Activated CD4-positive, alpha-beta T cell treated with anti-CD3 and anti-CD28 coated beads, Interleukin-2, amount 10 ng/mL, durations not matched to agents 7 days and 5 days (primary cell): ENCODE results near the gene CCDC40. TPM values are rescaled to one million over a fixed set of nuclear protein-coding genes. Genes with fewer than 3 reads are reported as not detected.

Experiments
- CTCF ChIA-PET: fragments of 350-600 bp; sonication (Branson Sonifier 250); formaldehyde crosslinking; loops from one replicate; lab custom pipeline; 2021; ENCODE audit warnings: antibody characterized with exemption; lab: Charles Lee
- POLR2A ChIA-PET: fragments of 350-600 bp; sonication (Branson Sonifier 250); formaldehyde crosslinking; loops from one replicate; lab custom pipeline; 2021; ENCODE audit warnings: antibody characterized with exemption; lab: Charles Lee
- DNase-seq: peaks from one replicate; pipeline ENCODE4 v3.0.0-alpha.2; 2020
- H3K27ac Mint-ChIP-seq: one replicate; pipeline ENCODE4 v1.8.0; 2021; ENCODE audit warnings: mild to moderate bottlenecking, moderate library complexity, mixed read lengths
- H3K27me3 Mint-ChIP-seq: one replicate; pipeline ENCODE4 v1.8.0; 2021; ENCODE audit warnings: mixed read lengths
- H3K36me3 Mint-ChIP-seq: one replicate; pipeline ENCODE4 v1.8.0; 2021; ENCODE audit warnings: low read depth, mixed read lengths
- H3K4me1 Mint-ChIP-seq: one replicate; pipeline ENCODE4 v1.8.0; 2021; ENCODE audit warnings: mixed read lengths
- H3K4me3 Mint-ChIP-seq: one replicate; pipeline ENCODE4 v1.8.0; 2021; ENCODE audit warnings: mild to moderate bottlenecking, moderate library complexity, mixed read lengths
- H3K9me3 Mint-ChIP-seq: one replicate; pipeline ENCODE4 v1.8.0; 2021; ENCODE audit warnings: mixed read lengths
- total RNA-seq, 2 experiments: library from RNA; stranded (reverse); gene quantifications; one replicate each; pipeline ENCODE4 v1.2.3, GENCODE V29; 2021

CCDC40 gene
- total RNA-seq, 2 experiments from 2014 or later, result not detected

GRCh38 chr17:80099291-80100034 lies 63.0 kb downstream of the CCDC40 start:
- CTCF ChIA-PET, result no interaction called here
- Mint-ChIP-seq H3K27me3 (peaks cover 4% of the 10 kb centered on the region), H3K27ac (no peak overlapping the region), H3K4me3 (peak overlapping the region; percentile 76), H3K9me3 (no peaks in the 10 kb centered on the region), H3K36me3 (no peaks in the 10 kb centered on the region), H3K4me1 (peaks cover 31% of the 10 kb centered on the region)
- DNase-seq, result no peak
- POLR2A ChIA-PET, result no interaction called here

- Mint-ChIP-seq H3K9me3 (no peaks in the 10 kb centered on the region), H3K36me3 (no peaks in the 10 kb centered on the region), H3K4me1 (peaks cover 31% of the 10 kb centered on the region), H3K4me3 (peak overlapping the region; percentile 76), H3K27me3 (peaks cover 4% of the 10 kb centered on the region), H3K27ac (no peak overlapping the region)
- POLR2A ChIA-PET, result no interaction called here
- CTCF ChIA-PET, result interaction anchor here (1.9 kb wide), 1 partner anchor 12 kb away, joined by 12 read pairs; no protein-coding TSS in a partner anchor
- no peak for DNase-seq
Measured at GRCh38 chr17:80100035-80100323, 63.5 kb downstream of the CCDC40 start.

- Mint-ChIP-seq H3K36me3 (no peaks in the 10 kb centered on the region), H3K27ac (peak within 1 kb of the TSS; percentile 87), H3K27me3 (peaks cover 4% of the 10 kb centered on the region), H3K4me1 (peaks cover 31% of the 10 kb centered on the region), H3K9me3 (no peaks in the 10 kb centered on the region), H3K4me3 (peak within 1 kb of the TSS; percentile 80)
- ChIA-PET CTCF (interaction anchor here (0.6 to 1.9 kb wide), 55 partner anchors 9 to 1386 kb away, joined by 3 to 19 read pairs (median 4); partner anchors contain the start of genes CARD14 and CBX4), POLR2A (no interaction called here)
- peak; percentile 87 for DNase-seq
Measured at GRCh38 chr17:80101011-80101945, 64.8 kb downstream of the CCDC40 start, which contains the start of gene GAA. GAA (plus strand) TSS chr17:80101581; CDS start chr17:80104587, 3,006 bp downstream.

DNA sequence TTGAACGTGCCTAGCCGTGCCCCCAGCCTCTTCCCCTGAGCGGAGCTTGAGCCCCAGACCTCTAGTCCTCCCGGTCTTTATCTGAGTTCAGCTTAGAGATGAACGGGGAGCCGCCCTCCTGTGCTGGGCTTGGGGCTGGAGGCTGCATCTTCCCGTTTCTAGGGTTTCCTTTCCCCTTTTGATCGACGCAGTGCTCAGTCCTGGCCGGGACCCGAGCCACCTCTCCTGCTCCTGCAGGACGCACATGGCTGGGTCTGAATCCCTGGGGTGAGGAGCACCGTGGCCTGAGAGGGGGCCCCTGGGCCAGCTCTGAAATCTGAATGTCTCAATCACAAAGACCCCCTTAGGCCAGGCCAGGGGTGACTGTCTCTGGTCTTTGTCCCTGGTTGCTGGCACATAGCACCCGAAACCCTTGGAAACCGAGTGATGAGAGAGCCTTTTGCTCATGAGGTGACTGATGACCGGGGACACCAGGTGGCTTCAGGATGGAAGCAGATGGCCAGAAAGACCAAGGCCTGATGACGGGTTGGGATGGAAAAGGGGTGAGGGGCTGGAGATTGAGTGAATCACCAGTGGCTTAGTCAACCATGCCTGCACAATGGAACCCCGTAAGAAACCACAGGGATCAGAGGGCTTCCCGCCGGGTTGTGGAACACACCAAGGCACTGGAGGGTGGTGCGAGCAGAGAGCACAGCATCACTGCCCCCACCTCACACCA lies 65.7 kb downstream of the CCDC40 start:
- no peak for DNase-seq
- Mint-ChIP-seq H3K27me3 (peaks cover 4% of the 10 kb centered on the region), H3K4me3 (peak overlapping the region; percentile 80), H3K36me3 (no peaks in the 10 kb centered on the region), H3K9me3 (no peaks in the 10 kb centered on the region), H3K4me1 (peaks cover 31% of the 10 kb centered on the region), H3K27ac (peak overlapping the region; percentile 87)
- ChIA-PET CTCF (interaction anchor here (0.6 to 1.9 kb wide), 54 partner anchors 8 to 1387 kb away, joined by 3 to 19 read pairs (median 4); partner anchors contain the start of genes CARD14 and CBX4), POLR2A (no interaction called here)

GRCh38 chr17:80102664-80103448 lies 66.4 kb downstream of the CCDC40 start:
- Mint-ChIP-seq H3K4me1 (peaks cover 31% of the 10 kb centered on the region), H3K4me3 (peak overlapping the region; percentile 80), H3K9me3 (no peaks in the 10 kb centered on the region), H3K27me3 (peaks cover 4% of the 10 kb centered on the region), H3K36me3 (no peaks in the 10 kb centered on the region), H3K27ac (no peak overlapping the region)
- DNase-seq, result no peak
- CTCF ChIA-PET, result interaction anchor here (0.6 to 0.8 kb wide), 3 partner anchors 9 to 73 kb away, joined by 3 to 5 read pairs (median 3); no protein-coding TSS in a partner anchor
- POLR2A ChIA-PET, result no interaction called here

DNA sequence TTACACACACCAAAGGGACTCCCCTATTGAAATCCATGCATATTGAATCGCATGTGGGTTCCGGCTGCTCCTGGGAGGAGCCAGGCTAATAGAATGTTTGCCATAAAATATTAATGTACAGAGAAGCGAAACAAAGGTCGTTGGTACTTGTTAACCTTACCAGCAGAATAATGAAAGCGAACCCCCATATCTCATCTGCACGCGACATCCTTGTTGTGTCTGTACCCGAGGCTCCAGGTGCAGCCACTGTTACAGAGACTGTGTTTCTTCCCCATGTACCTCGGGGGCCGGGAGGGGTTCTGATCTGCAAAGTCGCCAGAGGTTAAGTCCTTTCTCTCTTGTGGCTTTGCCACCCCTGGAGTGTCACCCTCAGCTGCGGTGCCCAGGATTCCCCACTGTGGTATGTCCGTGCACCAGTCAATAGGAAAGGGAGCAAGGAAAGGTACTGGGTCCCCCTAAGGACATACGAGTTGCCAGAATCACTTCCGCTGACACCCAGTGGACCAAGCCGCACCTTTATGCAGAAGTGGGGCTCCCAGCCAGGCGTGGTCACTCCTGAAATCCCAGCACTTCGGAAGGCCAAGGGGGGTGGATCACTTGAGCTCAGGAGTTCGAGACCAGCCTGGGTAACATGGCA lies 67.1 kb downstream of the CCDC40 start:
- ChIA-PET CTCF (interaction anchor here (0.6 to 0.8 kb wide), 4 partner anchors 10 to 72 kb away, joined by 3 to 5 read pairs (median 4); no protein-coding TSS in a partner anchor), POLR2A (no interaction called here)
- no peaks in the 10 kb centered on the region for H3K9me3 Mint-ChIP-seq
- H3K36me3 Mint-ChIP-seq, result no peaks in the 10 kb centered on the region
- H3K27me3 Mint-ChIP-seq, result peaks cover 4% of the 10 kb centered on the region
- peak overlapping the region; percentile 10 for H3K4me3 Mint-ChIP-seq
- H3K4me1 Mint-ChIP-seq, result peaks cover 31% of the 10 kb centered on the region
- no peak overlapping the region for H3K27ac Mint-ChIP-seq
- DNase-seq, result no peak

GRCh38 chr17:80104321-80104955 lies 68.0 kb downstream of the CCDC40 start:
- peaks cover 29% of the 10 kb centered on the region for H3K4me1 Mint-ChIP-seq
- no peaks in the 10 kb centered on the region for H3K9me3 Mint-ChIP-seq
- no peaks in the 10 kb centered on the region for H3K36me3 Mint-ChIP-seq
- no peak overlapping the region for H3K27ac Mint-ChIP-seq
- ChIA-PET CTCF (interaction anchor here (0.7 kb wide), 1 partner anchor 24 kb away, joined by 4 read pairs; no protein-coding TSS in a partner anchor), POLR2A (no interaction called here)
- H3K4me3 Mint-ChIP-seq, result no peak overlapping the region
- H3K27me3 Mint-ChIP-seq, result peaks cover 4% of the 10 kb centered on the region
- no peak for DNase-seq

DNA sequence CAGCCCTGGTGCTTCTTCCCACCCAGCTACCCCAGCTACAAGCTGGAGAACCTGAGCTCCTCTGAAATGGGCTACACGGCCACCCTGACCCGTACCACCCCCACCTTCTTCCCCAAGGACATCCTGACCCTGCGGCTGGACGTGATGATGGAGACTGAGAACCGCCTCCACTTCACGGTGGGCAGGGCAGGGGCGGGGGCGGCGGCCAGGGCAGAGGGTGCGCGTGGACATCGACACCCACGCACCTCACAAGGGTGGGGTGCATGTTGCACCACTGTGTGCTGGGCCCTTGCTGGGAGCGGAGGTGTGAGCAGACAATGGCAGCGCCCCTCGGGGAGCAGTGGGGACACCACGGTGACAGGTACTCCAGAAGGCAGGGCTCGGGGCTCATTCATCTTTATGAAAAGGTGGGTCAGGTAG lies 68.5 kb downstream of the CCDC40 start:
- H3K9me3 Mint-ChIP-seq, result no peaks in the 10 kb centered on the region
- no peak overlapping the region for H3K4me3 Mint-ChIP-seq
- H3K4me1 Mint-ChIP-seq, result peaks cover 26% of the 10 kb centered on the region
- ChIA-PET CTCF (no interaction called here), POLR2A (no interaction called here)
- H3K27me3 Mint-ChIP-seq, result peaks cover 2% of the 10 kb centered on the region
- DNase-seq, result no peak
- no peaks in the 10 kb centered on the region for H3K36me3 Mint-ChIP-seq
- no peak overlapping the region for H3K27ac Mint-ChIP-seq

- Mint-ChIP-seq H3K27me3 (no peaks in the 10 kb centered on the region), H3K27ac (no peak overlapping the region), H3K9me3 (no peaks in the 10 kb centered on the region), H3K4me3 (no peak overlapping the region), H3K36me3 (no peaks in the 10 kb centered on the region), H3K4me1 (peaks cover 18% of the 10 kb centered on the region)
- ChIA-PET CTCF (no interaction called here), POLR2A (no interaction called here)
- no peak for DNase-seq
Measured at GRCh38 chr17:80105762-80106161, 69.3 kb downstream of the CCDC40 start.

GRCh38 chr17:80106176-80106575 lies 69.7 kb downstream of the CCDC40 start:
- H3K9me3 Mint-ChIP-seq, result no peaks in the 10 kb centered on the region
- ChIA-PET POLR2A (no interaction called here), CTCF (interaction anchor here (0.7 kb wide), 1 partner anchor 321 kb away, joined by 4 read pairs; no protein-coding TSS in a partner anchor)
- no peaks in the 10 kb centered on the region for H3K27me3 Mint-ChIP-seq
- no peak overlapping the region for H3K4me3 Mint-ChIP-seq
- DNase-seq, result no peak
- no peaks in the 10 kb centered on the region for H3K36me3 Mint-ChIP-seq
- H3K27ac Mint-ChIP-seq, result no peak overlapping the region
- H3K4me1 Mint-ChIP-seq, result peaks cover 15% of the 10 kb centered on the region

DNA sequence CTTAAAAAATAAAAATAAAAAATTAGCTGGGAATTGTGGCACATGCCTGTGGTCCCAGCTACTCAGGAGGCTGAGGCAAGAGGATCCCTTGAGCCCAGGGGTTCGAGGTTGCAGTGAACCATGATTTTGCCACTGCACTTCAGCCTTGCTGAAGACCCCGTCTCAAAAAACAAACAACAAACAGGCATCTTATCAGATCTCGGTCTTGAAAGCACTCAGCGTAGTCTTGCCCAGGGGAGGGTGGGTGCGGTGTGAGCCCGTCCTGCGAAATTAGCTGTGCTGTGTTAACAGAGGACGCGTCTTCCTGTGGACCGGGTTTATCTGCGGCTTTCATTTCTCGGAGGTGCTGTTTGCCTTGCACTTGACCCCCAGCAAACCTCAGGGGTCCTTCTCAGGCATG lies 70.3 kb downstream of the CCDC40 start:
- CTCF ChIA-PET, result interaction anchor here (0.7 kb wide), 1 partner anchor 320 kb away, joined by 4 read pairs; no protein-coding TSS in a partner anchor
- no peak overlapping the region for H3K4me3 Mint-ChIP-seq

More for the DNA sequence above, 70.3 kb downstream of the CCDC40 start:
- no peak overlapping the region for H3K27ac Mint-ChIP-seq
- POLR2A ChIA-PET, result no interaction called here
- no peak for DNase-seq
- no peaks in the 10 kb centered on the region for H3K36me3 Mint-ChIP-seq
- H3K4me1 Mint-ChIP-seq, result peaks cover 14% of the 10 kb centered on the region
- H3K27me3 Mint-ChIP-seq, result no peaks in the 10 kb centered on the region
- no peaks in the 10 kb centered on the region for H3K9me3 Mint-ChIP-seq
